K562 (cell line): ENCODE data around the gene BCKDHB. TPM values are rescaled to one million over a fixed set of nuclear protein-coding genes. Genes with fewer than 3 reads are reported as not detected.
A peak's percentile ranks its signal among the peaks of the same experiment; 100 is the strongest.

Experiments
- ATAC-seq: fragments of 200-7000 bp; cut with Tn5 transposase; 3 replicates; pipeline ENCODE4 v1.9.1; 2020; ENCODE audit warnings: moderate library complexity
- Bru-seq: library from RNA; stranded (reverse); fragments of 400-500 nt; gene quantifications from one replicate; lab custom pipeline; 2021; lab: Mats Ljungman, UMichigan
- BruChase-seq, 2 experiments: library from RNA; stranded (reverse); fragments of 400-500 nt; gene quantifications; one replicate each; lab custom pipeline; 2021; lab: Mats Ljungman, UMichigan
- BruUV-seq: library from RNA; stranded (reverse); fragments of 400-500 nt; replicated peaks from 2 replicates; lab custom pipeline; 2021; lab: Mats Ljungman, UMichigan
- CTCF ChIA-PET: fragments of 300-600 bp; formaldehyde crosslinking; extraction: SDS; loops from one replicate; lab custom pipeline; 2021; ENCODE audit warnings: low intra/inter-chr PET ratio; lab: Yijun Ruan, JAX
- POLR2A ChIA-PET: fragments of 300-600, 350-650 bp; sonication (Branson Sonifier 250); formaldehyde crosslinking; extraction: SDS; loops from one replicate; lab custom pipeline; 2021; ENCODE audit warnings: antibody characterized with exemption, inconsistent platforms; lab: Yijun Ruan, JAX
- DNase-seq, 4 experiments: peaks; one replicate each; pipeline versions ENCODE4 v3.0.0 to v3.0.0-alpha.2; 2011 to 2018; ENCODE audit warnings: low spot score in 3 of 4, mixed read lengths in 3 of 4; ENCODE audit errors: extremely low read depth in 1 of 4
- FAIRE-seq: peaks from 2 replicates; lab custom pipeline; 2011; peaks lifted over from hg19 to GRCh38; lab: Jason Lieb, UNC
- H2AFZ ChIP-seq: 2 replicates; pipeline ENCODE4 v1.6.0; 2011; ENCODE audit warnings: low read depth, low read length, control low read depth, inconsistent platforms
- H3K27ac ChIP-seq: fragments of 200-600 bp; 3 replicates; pipeline ENCODE4 v1.8.0; 2011; ENCODE audit warnings: low read depth, mild to moderate bottlenecking, control low read depth, inconsistent platforms, low read length, moderate library complexity, mixed read lengths; ENCODE audit errors: extremely low read depth
- H3K27me3 ChIP-seq, 2 experiments: fragments of 300-600 bp in 1 of 2; 2 replicates in 1 of 2; 3 replicates in 1 of 2; pipeline versions ENCODE4 v1.6.0 to v1.8.0; 2011; ENCODE audit warnings: inconsistent platforms in 2 of 2, low read length in 2 of 2, mild to moderate bottlenecking in 1 of 2, mixed read lengths in 1 of 2, moderate library complexity in 1 of 2; ENCODE audit not compliant: control insufficient read depth in 2 of 2, insufficient read depth in 2 of 2
- H3K36me3 ChIP-seq: fragments of 300-600 bp; 3 replicates; pipeline ENCODE4 v1.8.0; 2011; ENCODE audit warnings: mild to moderate bottlenecking, low read length, inconsistent platforms; ENCODE audit not compliant: control insufficient read depth, insufficient read depth
- H3K4me1 ChIP-seq, 2 experiments: fragments of 200-600 bp in 1 of 2; replicated peaks in 1 of 2; 2 replicates in 1 of 2; 3 replicates in 1 of 2; pipeline versions ENCODE4 v1.5.1 to v1.8.0; 2011; ENCODE audit warnings: inconsistent platforms in 2 of 2, low read length in 2 of 2, mild to moderate bottlenecking in 1 of 2, mixed read lengths in 1 of 2, moderate library complexity in 1 of 2; ENCODE audit not compliant: control insufficient read depth in 2 of 2, insufficient read depth in 2 of 2
- H3K4me2 ChIP-seq: 2 replicates; pipeline ENCODE4 v1.6.1; 2011; ENCODE audit warnings: low read length, control low read depth, inconsistent platforms, mixed read lengths; ENCODE audit not compliant: insufficient read depth
- H3K4me3 ChIP-seq: fragments of 200-600 bp; sonication (generic), shearing (Covaris generic); 2 replicates; pipeline ENCODE4 v1.5.1; 2016; ENCODE audit warnings: control low read depth, inconsistent platforms
- H3K79me2 ChIP-seq: fragments of 200-600 bp; 3 replicates; pipeline ENCODE4 v1.8.0; 2011; ENCODE audit warnings: low read length, inconsistent platforms; ENCODE audit not compliant: control insufficient read depth, insufficient read depth
- H3K9ac ChIP-seq, 2 experiments: 2 replicates each; pipeline versions ENCODE4 v1.6.0 to v1.6.1; 2011; ENCODE audit warnings: low read depth in 2 of 2, low read length in 2 of 2, control low read depth in 1 of 2, inconsistent platforms in 1 of 2, mild to moderate bottlenecking in 1 of 2, mixed read lengths in 1 of 2; ENCODE audit not compliant: insufficient read depth in 1 of 2
- H3K9me1 ChIP-seq: one replicate; pipeline ENCODE4 v1.6.0; 2011; ENCODE audit warnings: inconsistent platforms, mild to moderate bottlenecking, low read length, moderate library complexity; ENCODE audit not compliant: control insufficient read depth, insufficient read depth
- H3K9me3 ChIP-seq: replicated peaks from 2 replicates; pipeline ENCODE4 v1.5.1; 2011; ENCODE audit warnings: low read depth, low read length, inconsistent platforms; ENCODE audit not compliant: control insufficient read depth, insufficient read depth
- H4K20me1 ChIP-seq: replicated peaks from 2 replicates; pipeline ENCODE4 v1.6.1; 2011; ENCODE audit warnings: low read length, inconsistent platforms, mixed read lengths; ENCODE audit not compliant: control insufficient read depth, insufficient read depth
- FOS ChIP-seq: IDR thresholded peaks from 3 replicates; pipeline ENCODE4 v1.6.1; 2011; ENCODE audit not compliant: insufficient read length; ENCODE audit errors: extremely low read depth
- YY1 ChIP-seq, 3 experiments: IDR thresholded peaks; 2 replicates each; pipeline ENCODE4 v1.6.1; 2011; ENCODE audit warnings: low read length in 2 of 3, mild to moderate bottlenecking in 2 of 3, moderate library complexity in 2 of 3, borderline replicate concordance in 1 of 3, control low read depth in 1 of 3, low read depth in 1 of 3; ENCODE audit not compliant: insufficient read depth in 3 of 3, insufficient replicate concordance in 2 of 3, control insufficient read depth in 1 of 3, insufficient read length in 1 of 3; ENCODE audit errors: extremely low read depth in 1 of 3
- ZBTB17 ChIP-seq: fragments of 450-650 bp; formaldehyde crosslinking; IDR thresholded peaks from 2 replicates; pipeline ENCODE4 v1.4.0; 2020; ENCODE audit warnings: mild to moderate bottlenecking
- ZNF444 ChIP-seq: fragments of 250-450 bp; sonication (Bioruptor Pico); IDR thresholded peaks from 2 replicates; pipeline ENCODE4 v1.4.0; 2020; ENCODE audit warnings: mild to moderate bottlenecking, moderate library complexity
- ZNF699 ChIP-seq: fragments of 250-450 bp; sonication (Bioruptor Pico); IDR thresholded peaks from 2 replicates; pipeline ENCODE4 v1.8.0; 2021; ENCODE audit warnings: mild to moderate bottlenecking, moderate library complexity; ENCODE audit not compliant: insufficient replicate concordance
- WGBS: fragments of 100-300 bp; shearing (Covaris generic); methylation state at CpG from one replicate; pipeline ENCODE4 v1.1.6; 2016; ENCODE audit warnings: low coverage, mixed read lengths; ENCODE audit not compliant: insufficient coverage; ENCODE audit errors: missing lambda C conversion rate; 5-methylcytosine and 5-hydroxymethylcytosine counted together
- in situ Hi-C: fragments of 300-500 bp; cut with MboI; formaldehyde crosslinking; loops from 4 replicates; pipeline ENCODE4 v1.15.0; 2018; ENCODE audit warnings: inconsistent platforms, mixed read lengths
- intact Hi-C: fragments of 100-400 bp; cut with micrococcal nuclease; formaldehyde crosslinking; loops from 2 replicates; pipeline ENCODE4 v1.14.2; 2022
- long read RNA-seq, 3 experiments: library from polyadenylated mRNA in 2 of 3; library from RNA in 1 of 3; unstranded in 2 of 3; stranded (forward) in 1 of 3; transcript quantifications; one replicate each; pipeline ENCODE4 v2.0.0, GENCODE V29; 2019 to 2022
- polyA minus RNA-seq, 3 experiments: library from RNA; depleted of rRNA, polyadenylated mRNA; stranded (reverse); fragments of >200 nt; gene quantifications; 2 replicates each; pipeline ENCODE4 v1.2.3, GENCODE V29; 2011
- polyA plus RNA-seq, 8 experiments: library from polyadenylated mRNA; depleted of rRNA in 4 of 8; stranded (reverse) in 5 of 8; unstranded in 3 of 8; fragments of >200 nt; fragmentation: Nextera tagmentation in 2 of 8; fragmentation: Illumina TruSeq in 1 of 8; extraction: Ambion mirVana in 2 of 8; extraction: Trizol in 1 of 8; gene quantifications; 2 replicates each; pipeline versions ENCODE4 v1.2.1 to v1.2.3, GENCODE V29; 2011 to 2014; ENCODE audit warnings: inconsistent platforms in 1 of 8, missing spikeins in 1 of 8
- total RNA-seq, 7 experiments: library from RNA; depleted of rRNA in 6 of 7; stranded (reverse); fragments of >200 nt in 6 of 7; fragmentation: Illumina TruSeq in 2 of 7; extraction: Trizol in 2 of 7; gene quantifications; 2 replicates each; pipeline versions ENCODE4 v1.2.1 to v1.2.3, GENCODE V29; 2011 to 2021; ENCODE audit warnings: low replicate concordance in 1 of 7
- TF ChIP-seq, protein P1 (sequence below), 2 experiments: fragments of 450-650 bp in 1 of 2; sonication (generic) in 1 of 2; formaldehyde crosslinking; conservative IDR thresholded peaks; 2 replicates each; pipeline versions ENCODE4 v1.4.0 to v1.8.1; 2020 to 2022; ENCODE audit warnings: mild to moderate bottlenecking in 1 of 2, missing genetic modification reagents in 1 of 2
- TF ChIP-seq, protein P2 (sequence below): sonication (generic); formaldehyde crosslinking; IDR thresholded peaks from 2 replicates; pipeline ENCODE4 v1.8.0; 2022; ENCODE audit warnings: missing genetic modification reagents, mild to moderate bottlenecking, moderate library complexity, borderline replicate concordance
- TF ChIP-seq, protein P3 (sequence below): fragments of 450-650 bp; IDR thresholded peaks from 2 replicates; pipeline ENCODE4 v1.6.1; 2016; ENCODE audit warnings: borderline replicate concordance

Gene BCKDHB
- total RNA-seq (2011; cell fraction: chromatin; rRNA removed; ENCODE audit: low replicate concordance), result 15.1 and 26.8 TPM in 2 replicates
- 3.8 and 5.3 TPM in 2 replicates for total RNA-seq (2011; cell fraction: nucleolus; rRNA removed)
- 10.4 and 16.3 TPM in 2 replicates for total RNA-seq (2011; cell fraction: nucleoplasm; rRNA removed)
- total RNA-seq (2014; rRNA removed) (7.2 TPM in 2 replicates), total RNA-seq (2014; rRNA removed; fragmentation: Illumina TruSeq; extraction: Trizol) (9.1 and 10.3 TPM in 2 replicates), total RNA-seq (2015; rRNA removed; fragmentation: Illumina TruSeq; extraction: Trizol) (6.4 and 6.9 TPM in 2 replicates), total RNA-seq (2021) (9.4 and 10.1 TPM in 2 replicates), polyA plus RNA-seq (2011; rRNA removed) (11.0 and 23.7 TPM in 2 replicates), polyA plus RNA-seq (2014; fragmentation: Illumina TruSeq; extraction: Trizol) (6.9 and 7.5 TPM in 2 replicates), polyA plus RNA-seq (2014; fragmentation: Nextera tagmentation; extraction: Ambion mirVana) (1 to 10 TPM; 4.1 to 4.4 TPM), polyA plus RNA-seq (2014; rRNA removed) (9.6 and 10.3 TPM in 2 replicates), polyA minus RNA-seq (2011; rRNA and poly(A)+ RNA removed) (11.6 and 15.7 TPM in 2 replicates), Bru-seq, nascent RNA (percentile 61 among the genes with signal in this experiment), BruChase-seq, experiment 1, labeled RNA remaining after a 2-hour chase (percentile 59 among the genes with signal in this experiment), BruChase-seq, experiment 2, labeled RNA remaining after a 6-hour chase (percentile 56 among the genes with signal in this experiment)
- polyA plus RNA-seq (2011; cell fraction: cytosol; rRNA removed), result 5.7 and 7.2 TPM in 2 replicates
- 10.3 and 11.8 TPM in 2 replicates for polyA plus RNA-seq (2011; cell fraction: nucleus; rRNA removed)
- polyA plus RNA-seq (2012), result 6.4 and 6.8 TPM in 2 replicates
- polyA minus RNA-seq (2011; cell fraction: cytosol; rRNA and poly(A)+ RNA removed), result 1.8 and 6.2 TPM in 2 replicates
- 16.4 and 22.9 TPM in 2 replicates for polyA minus RNA-seq (2011; cell fraction: nucleus; rRNA and poly(A)+ RNA removed)
- long read RNA-seq, experiment 1, transcript BCKDHB-202 (11 exons, 1,514 nt), result major isoform, 11 of 41 reads
- long read RNA-seq, experiment 1, transcript BCKDHB-201 (10 exons, 3,692 nt), result minor isoform, 6 of 41 reads
- long read RNA-seq, experiment 1, partial matches to known transcripts, result 17 of 41 reads
- long read RNA-seq, experiment 1, other reads (novel, unspliced or antisense), result 6 of 41 reads
- long read RNA-seq, experiment 2, partial matches to known transcripts, result 0 of 4 reads
- long read RNA-seq, experiment 2, other reads (novel, unspliced or antisense), result 2 of 4 reads
- long read RNA-seq, experiment 3, transcript BCKDHB-202 (11 exons, 1,514 nt), result major isoform, 6 of 13 reads
- long read RNA-seq, experiment 3, partial matches to known transcripts, result 2 of 13 reads
- long read RNA-seq, experiment 3, other reads (novel, unspliced or antisense), result 3 of 13 reads

DNA sequence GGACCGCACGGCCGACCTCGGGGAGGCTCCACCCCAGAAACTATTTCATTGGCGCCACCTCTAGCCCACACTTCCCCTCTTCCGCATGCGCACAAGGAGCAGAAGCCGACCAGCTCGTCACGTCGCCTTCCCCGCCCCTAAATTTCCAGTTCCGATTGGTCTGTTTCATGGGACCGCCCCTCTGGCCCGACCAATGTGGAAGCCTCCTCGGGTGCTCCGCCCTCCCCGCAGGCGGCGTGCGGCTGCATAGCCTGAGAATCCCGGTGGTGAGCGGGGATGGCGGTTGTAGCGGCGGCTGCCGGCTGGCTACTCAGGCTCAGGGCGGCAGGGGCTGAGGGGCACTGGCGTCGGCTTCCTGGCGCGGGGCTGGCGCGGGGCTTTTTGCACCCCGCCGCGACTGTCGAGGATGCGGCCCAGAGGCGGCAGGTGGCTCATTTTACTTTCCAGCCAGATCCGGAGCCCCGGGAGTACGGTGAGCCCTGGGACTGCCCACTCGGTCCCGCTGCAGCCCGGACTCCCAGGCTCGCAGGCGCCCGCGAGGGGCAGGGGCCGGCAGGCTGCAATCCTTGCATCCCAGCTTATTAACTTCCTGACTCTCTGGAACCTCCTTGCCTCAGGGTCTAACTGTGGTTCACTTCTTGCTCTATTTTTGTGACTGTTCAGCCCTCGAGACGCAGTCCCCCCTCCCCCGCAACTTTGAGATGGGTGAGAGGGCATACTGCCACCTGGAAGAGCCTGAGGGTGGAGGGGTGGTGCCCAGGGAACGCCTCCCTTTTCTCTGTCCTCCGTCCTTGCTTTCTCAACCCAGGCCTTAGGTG, at the start of gene BCKDHB:
Gene BCKDHB (plus strand): TSS at position 254 of the 818 bp plus-strand sequence. CDS start 23 bp downstream, at position 277.
- H3K79me2 ChIP-seq, result peaks cover 6% of the 10 kb centered on the region; the same call in 2 of the 3 replicates
- in situ Hi-C loops, result no loop called here
- H3K36me3 ChIP-seq, result no peaks in the 10 kb centered on the region
- peak within 1 kb of the TSS; percentile 69 to 96 for H3K9ac ChIP-seq
- H3K9me1 ChIP-seq, result no peaks in the 10 kb centered on the region
- under 1% methylated on average over 41 of the region's 56 CpGs for WGBS
- intact Hi-C loops, result no loop called here
- POLR2A ChIA-PET, result interaction anchor here (0.6 to 1.0 kb wide), 5 partner anchors 18 to 1459 kb away, joined by 3 read pairs; partner anchors contain the start of gene TTK
- no peaks in the 10 kb centered on the region for H4K20me1 ChIP-seq
- H2AFZ ChIP-seq, result peak within 1 kb of the TSS; percentile 98
- peak; percentile 99 for FAIRE-seq
- peak within 1 kb of the TSS; percentile 91 for H3K4me3 ChIP-seq
- peaks cover 4 to 5% of the 10 kb centered on the region in 2 experiments; a peak in 2 of 5 replicates for H3K4me1 ChIP-seq
- no peaks in the 10 kb centered on the region for H3K9me3 ChIP-seq
- H3K27ac ChIP-seq, result peak within 1 kb of the TSS; percentile 70
- CTCF ChIA-PET, result no interaction called here
- ATAC-seq, result peak; percentile 100
- peak; percentile 97 to 99 (median 98) for DNase-seq
- H3K27me3 ChIP-seq, result no peaks in the 10 kb centered on the region
- peak within 1 kb of the TSS; percentile 95 for H3K4me2 ChIP-seq
- TSS peak; percentile 66 for BruUV-seq
- TF ChIP-seq ZNF444 (CRISPR knock-in tag), result no peak
- peak; percentile 28 to 73 (median 67) for TF ChIP-seq YY1 (IDR thresholded peaks at IDR 0.05; ENCODE audit: borderline replicate concordance in 1 of 3, control insufficient read depth in 1 of 3, extremely low read depth in 1 of 3, insufficient read depth in 3 of 3, insufficient read length in 1 of 3, insufficient replicate concordance in 2 of 3, low read depth in 1 of 3, low read length in 2 of 3)
- TF ChIP-seq, protein P1, sequence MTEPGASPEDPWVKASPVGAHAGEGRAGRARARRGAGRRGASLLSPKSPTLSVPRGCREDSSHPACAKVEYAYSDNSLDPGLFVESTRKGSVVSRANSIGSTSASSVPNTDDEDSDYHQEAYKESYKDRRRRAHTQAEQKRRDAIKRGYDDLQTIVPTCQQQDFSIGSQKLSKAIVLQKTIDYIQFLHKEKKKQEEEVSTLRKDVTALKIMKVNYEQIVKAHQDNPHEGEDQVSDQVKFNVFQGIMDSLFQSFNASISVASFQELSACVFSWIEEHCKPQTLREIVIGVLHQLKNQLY (CRISPR knock-in tag; conservative IDR thresholded peaks at IDR 0.05), result no peak
- no peak for TF ChIP-seq ZNF699 (CRISPR knock-in tag)
- TF ChIP-seq, protein P2, sequence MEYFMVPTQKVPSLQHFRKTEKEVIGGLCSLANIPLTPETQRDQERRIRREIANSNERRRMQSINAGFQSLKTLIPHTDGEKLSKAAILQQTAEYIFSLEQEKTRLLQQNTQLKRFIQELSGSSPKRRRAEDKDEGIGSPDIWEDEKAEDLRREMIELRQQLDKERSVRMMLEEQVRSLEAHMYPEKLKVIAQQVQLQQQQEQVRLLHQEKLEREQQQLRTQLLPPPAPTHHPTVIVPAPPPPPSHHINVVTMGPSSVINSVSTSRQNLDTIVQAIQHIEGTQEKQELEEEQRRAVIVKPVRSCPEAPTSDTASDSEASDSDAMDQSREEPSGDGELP (CRISPR knock-in tag), result peak; percentile 72
- TF ChIP-seq, protein P3, sequence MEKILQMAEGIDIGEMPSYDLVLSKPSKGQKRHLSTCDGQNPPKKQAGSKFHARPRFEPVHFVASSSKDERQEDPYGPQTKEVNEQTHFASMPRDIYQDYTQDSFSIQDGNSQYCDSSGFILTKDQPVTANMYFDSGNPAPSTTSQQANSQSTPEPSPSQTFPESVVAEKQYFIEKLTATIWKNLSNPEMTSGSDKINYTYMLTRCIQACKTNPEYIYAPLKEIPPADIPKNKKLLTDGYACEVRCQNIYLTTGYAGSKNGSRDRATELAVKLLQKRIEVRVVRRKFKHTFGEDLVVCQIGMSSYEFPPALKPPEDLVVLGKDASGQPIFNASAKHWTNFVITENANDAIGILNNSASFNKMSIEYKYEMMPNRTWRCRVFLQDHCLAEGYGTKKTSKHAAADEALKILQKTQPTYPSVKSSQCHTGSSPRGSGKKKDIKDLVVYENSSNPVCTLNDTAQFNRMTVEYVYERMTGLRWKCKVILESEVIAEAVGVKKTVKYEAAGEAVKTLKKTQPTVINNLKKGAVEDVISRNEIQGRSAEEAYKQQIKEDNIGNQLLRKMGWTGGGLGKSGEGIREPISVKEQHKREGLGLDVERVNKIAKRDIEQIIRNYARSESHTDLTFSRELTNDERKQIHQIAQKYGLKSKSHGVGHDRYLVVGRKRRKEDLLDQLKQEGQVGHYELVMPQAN, result peak; percentile 66; the same call in 1 of the 2 replicates
- peak; percentile 54; the same call in 1 of the 2 replicates for TF ChIP-seq ZBTB17 (CRISPR knock-in tag)
- peak; percentile 64 for TF ChIP-seq FOS
